RKO (cell line): Measurements from ENCODE around the gene ZFP3.
"Not testable (repeated sequence)": the region's sequence is repeated elsewhere in the genome, so short reads cannot be mapped to it uniquely, and the experiment has no call there.

Experiments
- DNase-seq: peaks from one replicate; pipeline ENCODE4 v3.0.0-alpha.2; 2016; ENCODE audit warnings: low spot score

The ZFP3 gene

DNA sequence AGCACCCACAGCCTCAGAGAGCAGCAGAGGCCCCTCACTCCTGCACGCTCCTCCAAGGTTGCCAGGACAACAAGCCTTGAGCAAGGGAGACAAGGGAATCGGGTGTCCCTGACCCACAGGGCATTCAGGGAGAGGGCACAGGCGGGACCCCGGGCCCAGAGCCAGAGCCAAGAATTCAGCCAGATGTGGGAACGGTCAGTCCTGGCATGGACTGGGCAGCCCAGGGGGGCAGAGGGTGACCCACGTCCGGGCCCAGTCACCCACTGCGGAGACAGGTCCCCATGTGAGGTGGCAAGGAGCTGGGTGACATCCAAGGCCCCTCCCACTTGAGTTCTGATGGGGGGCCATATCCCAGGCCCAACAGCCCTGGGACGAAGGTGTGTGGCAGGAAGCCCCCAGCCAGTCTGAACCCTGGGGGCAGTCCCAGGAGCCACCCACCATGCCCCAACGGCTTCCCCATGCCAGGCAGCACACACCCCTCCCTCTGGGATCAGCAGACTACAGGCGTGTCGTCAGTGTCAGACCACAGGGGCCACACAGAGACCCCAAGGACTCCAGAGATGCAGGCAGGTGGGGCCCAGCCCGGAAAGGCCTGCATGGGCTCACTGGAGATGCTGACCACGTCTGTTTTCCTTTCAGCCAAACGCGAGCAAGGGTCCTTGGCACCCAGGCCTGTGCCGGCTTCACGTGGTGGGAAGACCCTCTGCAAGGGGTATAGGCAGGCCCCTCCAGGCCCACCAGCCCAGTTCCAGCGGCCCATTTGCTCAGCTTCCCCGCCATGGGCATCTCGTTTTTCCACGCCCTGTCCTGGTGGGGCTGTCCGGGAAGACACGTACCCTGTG lies 60.6 kb downstream of the ZFP3 start:
- no peak for DNase-seq

DNA sequence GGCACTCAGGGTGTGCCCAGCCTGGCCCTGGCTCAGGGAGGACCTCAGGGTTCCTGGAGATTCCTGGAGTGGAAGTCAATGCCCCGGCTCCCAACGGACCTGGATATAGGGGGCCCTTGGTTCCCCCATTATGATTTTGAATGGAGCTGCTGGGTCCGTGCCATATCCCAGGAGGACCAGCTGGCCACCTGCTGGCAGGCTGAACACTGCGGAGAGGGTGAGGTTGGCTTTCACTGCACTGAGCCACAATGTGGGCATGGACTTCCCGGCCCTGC lies 61.1 kb downstream of the ZFP3 start:
- no peak for DNase-seq

DNA sequence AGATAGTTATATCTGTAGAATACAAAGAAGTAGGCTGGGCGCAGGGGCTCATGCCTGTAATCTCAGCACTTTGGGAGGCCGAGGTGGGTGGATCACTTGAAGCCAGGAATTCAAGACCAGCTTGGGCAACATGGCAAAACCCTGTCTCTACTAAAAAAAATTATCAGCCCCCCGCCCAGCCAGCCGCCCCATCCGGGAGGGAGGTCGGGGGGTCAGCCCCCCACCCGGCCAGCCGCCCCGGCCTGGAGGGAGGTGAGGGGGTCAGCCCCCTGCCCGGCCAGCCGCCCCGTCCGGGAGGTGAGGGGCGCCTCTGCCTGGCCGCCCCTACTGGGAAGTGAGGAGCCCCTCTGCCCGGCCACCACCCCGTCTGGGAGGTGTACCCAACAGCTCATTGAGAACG lies 64.6 kb downstream of the ZFP3 start:
- DNase-seq = not testable (repeated sequence)
